HEK293T (cell line): ENCODE measurements around the gene GDA.

ENCODE experiments used
- ARNT ChIP-seq: fragments of 450-650 bp; IDR thresholded peaks from 2 replicates; pipeline ENCODE4 v1.6.1; 2017; ENCODE audit warnings: mild to moderate bottlenecking
- BHLHE40 ChIP-seq: fragments of 450-650 bp; IDR thresholded peaks from 2 replicates; pipeline ENCODE4 v1.6.1; 2016; ENCODE audit warnings: mild to moderate bottlenecking, moderate library complexity, borderline replicate concordance
- FOXM1 ChIP-seq: fragments of 450-650 bp; IDR thresholded peaks from 2 replicates; pipeline ENCODE4 v1.6.1; 2017; ENCODE audit warnings: mild to moderate bottlenecking, borderline replicate concordance
- L3MBTL2 ChIP-seq: fragments of 450-650 bp; conservative IDR thresholded peaks from 2 replicates; pipeline ENCODE4 v1.6.1; 2016; ENCODE audit warnings: mild to moderate bottlenecking
- NFRKB ChIP-seq: fragments of 450-650 bp; IDR thresholded peaks from 2 replicates; pipeline ENCODE4 v1.6.1; 2016; ENCODE audit warnings: mild to moderate bottlenecking, moderate library complexity
- SP1 ChIP-seq: fragments of 450-650 bp; IDR thresholded peaks from 2 replicates; pipeline ENCODE4 v1.6.1; 2017
- SUZ12 ChIP-seq: fragments of 450-650 bp; IDR thresholded peaks from 2 replicates; pipeline ENCODE4 v1.6.1; 2016; ENCODE audit warnings: mild to moderate bottlenecking
- TARDBP ChIP-seq: fragments of 450-650 bp; IDR thresholded peaks from 2 replicates; pipeline ENCODE4 v1.6.1; 2016
- ZNF384 ChIP-seq: fragments of 450-650 bp; IDR thresholded peaks from 2 replicates; pipeline ENCODE4 v1.6.1; 2016

DNA sequence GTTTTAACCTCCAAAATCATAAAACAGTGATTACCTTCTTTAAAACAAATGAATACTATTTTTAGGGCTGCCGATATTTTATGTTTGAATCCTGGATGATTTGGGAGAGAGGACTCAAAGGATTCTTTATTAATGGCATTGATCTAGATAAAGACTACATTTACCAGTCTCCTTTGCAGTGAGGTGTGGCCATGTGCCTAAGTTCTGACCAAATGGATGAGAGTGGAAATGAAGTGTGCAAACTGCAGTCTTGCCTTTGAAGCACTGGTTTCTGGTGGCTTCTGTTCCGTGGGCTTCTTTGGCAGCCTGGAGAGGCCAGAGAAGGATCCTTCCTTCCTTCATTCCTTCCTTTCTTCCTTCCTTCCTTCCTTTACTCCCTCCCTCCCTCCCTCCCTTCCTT lies 24.3 kb upstream of the GDA start:
- TF ChIP-seq SP1 (no peak), SUZ12 (no peak), FOXM1 (no peak), ARNT (no peak), TARDBP (no peak), L3MBTL2 (no peak), ZNF384 (no peak), NFRKB (no peak), BHLHE40 (no peak)
